GM23338 (cell line): ENCODE results near the gene BCAS3. TPM values are rescaled to one million over a fixed set of nuclear protein-coding genes. Genes with fewer than 3 reads are reported as not detected.

ENCODE experiments used
- ATAC-seq: fragments of 200-7000 bp; cut with Tn5 transposase; 3 replicates; pipeline ENCODE4 v1.9.1; 2020
- DNase-seq: peaks from one replicate; pipeline ENCODE4 v3.0.0-alpha.2; 2015; ENCODE audit warnings: low spot score
- H2AFZ ChIP-seq: fragments of 200-600 bp; sonication (generic); 2 replicates; pipeline ENCODE4 v1.8.0; 2016; ENCODE audit warnings: antibody characterized with exemption, mild to moderate bottlenecking, moderate library complexity
- H3F3A ChIP-seq: fragments of 200-600 bp; sonication (generic); replicated peaks from 2 replicates; pipeline ENCODE4 v1.8.0; 2017; ENCODE audit warnings: antibody characterized with exemption, mixed run types, low read depth
- H3K27ac ChIP-seq: fragments of 200-600 bp; sonication (generic); 2 replicates; pipeline ENCODE4 v1.6.1; 2016; ENCODE audit warnings: low read depth
- H3K27me3 ChIP-seq: fragments of 200-600 bp; sonication (generic); 2 replicates; pipeline ENCODE4 v1.8.0; 2016; ENCODE audit warnings: mild to moderate bottlenecking, mixed run types, moderate library complexity; ENCODE audit not compliant: insufficient read depth
- H3K36me3 ChIP-seq: fragments of 200-600 bp; sonication (generic); 2 replicates; pipeline ENCODE4 v1.8.0; 2016; ENCODE audit warnings: mild to moderate bottlenecking; ENCODE audit not compliant: insufficient read depth
- H3K4me1 ChIP-seq: fragments of 200-600 bp; sonication (generic); 2 replicates; pipeline ENCODE4 v1.8.0; 2016; ENCODE audit warnings: mild to moderate bottlenecking, moderate library complexity; ENCODE audit not compliant: insufficient read depth
- H3K4me2 ChIP-seq: fragments of 200-600 bp; sonication (generic); 2 replicates; pipeline ENCODE4 v1.7.1; 2017; ENCODE audit warnings: mixed run types
- H3K4me3 ChIP-seq: fragments of 200-600 bp; sonication (generic); 2 replicates; pipeline ENCODE4 v1.6.1; 2016; ENCODE audit warnings: mixed run types
- H3K79me2 ChIP-seq: fragments of 200-600 bp; sonication (generic); replicated peaks from 2 replicates; pipeline ENCODE4 v1.8.0; 2017; ENCODE audit warnings: mild to moderate bottlenecking; ENCODE audit not compliant: insufficient read depth
- H3K9me2 ChIP-seq: fragments of 200-600 bp; sonication (generic); 2 replicates; pipeline ENCODE4 v1.8.0; 2017; ENCODE audit not compliant: insufficient read depth
- H4K20me1 ChIP-seq: fragments of 200-600 bp; sonication (generic); replicated peaks from 2 replicates; pipeline ENCODE4 v1.8.0; 2017; ENCODE audit warnings: mild to moderate bottlenecking; ENCODE audit not compliant: insufficient read depth
- H3K27ac Mint-ChIP-seq: 2 replicates; pipeline ENCODE4 v1.8.0; 2020; ENCODE audit warnings: inconsistent platforms, mild to moderate bottlenecking, moderate library complexity, mixed read lengths
- H3K27me3 Mint-ChIP-seq: 3 replicates; pipeline ENCODE4 v1.8.0; 2022; ENCODE audit warnings: low read depth, mild to moderate bottlenecking, moderate library complexity, mixed read lengths, inconsistent platforms; ENCODE audit not compliant: insufficient read depth, poor library complexity
- H3K36me3 Mint-ChIP-seq: 3 replicates; pipeline ENCODE4 v1.8.0; 2021; ENCODE audit warnings: low read depth, mild to moderate bottlenecking, inconsistent platforms, moderate library complexity, mixed read lengths
- H3K4me1 Mint-ChIP-seq: 3 replicates; pipeline ENCODE4 v1.8.0; 2020; ENCODE audit warnings: mild to moderate bottlenecking, inconsistent platforms, mixed read lengths
- H3K4me3 Mint-ChIP-seq: 3 replicates; pipeline ENCODE4 v1.8.0; 2021; ENCODE audit warnings: moderate library complexity, mild to moderate bottlenecking, inconsistent platforms, mixed read lengths
- H3K9me3 Mint-ChIP-seq: 3 replicates; pipeline ENCODE4 v1.8.0; 2020; ENCODE audit warnings: moderate library complexity, mild to moderate bottlenecking, inconsistent platforms, mixed read lengths
- CREB1 ChIP-seq: fragments of 250-450 bp; sonication (Bioruptor Pico); IDR thresholded peaks from 2 replicates; pipeline ENCODE4 v1.5.0; 2020; ENCODE audit warnings: low read depth, mild to moderate bottlenecking, moderate library complexity
- EZH2phosphoT487 ChIP-seq: fragments of 200-600 bp; sonication (generic); IDR thresholded peaks from one replicate; pipeline ENCODE4 v1.8.1; 2018; ENCODE audit warnings: antibody characterized with exemption; ENCODE audit not compliant: unreplicated experiment
- NANOG ChIP-seq: IDR thresholded peaks from 2 replicates; pipeline ENCODE4 v1.6.1; 2016; ENCODE audit warnings: antibody characterized with exemption, borderline replicate concordance
- STAT1 ChIP-seq: IDR thresholded peaks from one replicate; pipeline ENCODE4 v1.6.1; 2016; ENCODE audit warnings: antibody characterized with exemption; ENCODE audit not compliant: unreplicated experiment
- ZNF114 ChIP-seq: fragments of 250-450 bp; sonication (Bioruptor Pico); IDR thresholded peaks from 2 replicates; pipeline ENCODE4 v1.5.0; 2020; ENCODE audit warnings: mild to moderate bottlenecking, moderate library complexity
- ZNF331 ChIP-seq: fragments of 250-450 bp; sonication (Bioruptor Pico); IDR thresholded peaks from 2 replicates; pipeline ENCODE4 v1.5.0; 2020; ENCODE audit warnings: low read depth, mild to moderate bottlenecking, moderate library complexity
- polyA plus RNA-seq: library from polyadenylated mRNA; unstranded; fragments of >200 nt; fragmentation: Nextera tagmentation; extraction: Ambion mirVana; gene quantifications from 2 replicates; pipeline ENCODE4 v1.2.1, GENCODE V29; 2016
- total RNA-seq: library from RNA; depleted of rRNA; stranded (reverse); fragments of >200 nt; shearing (Covaris generic); gene quantifications from 2 replicates; pipeline ENCODE4 v1.2.3, GENCODE V29; 2014
- TF ChIP-seq, protein P1 (sequence below): fragments of 250-450 bp; sonication (Bioruptor Pico); IDR thresholded peaks from 2 replicates; pipeline ENCODE4 v1.5.0; 2020; ENCODE audit warnings: mild to moderate bottlenecking, moderate library complexity
- TF ChIP-seq, protein P2 (sequence below): IDR thresholded peaks from 2 replicates; pipeline ENCODE4 v1.6.1; 2016; ENCODE audit warnings: antibody characterized with exemption
- TF ChIP-seq, protein P3 (sequence below), 2 experiments: fragments of 200-600 bp in 1 of 2; sonication (generic) in 1 of 2; conservative IDR thresholded peaks; 2 replicates each; pipeline versions ENCODE4 v1.5.1 to v1.6.1; 2016 to 2017; ENCODE audit warnings: antibody characterized with exemption in 2 of 2, low read depth in 2 of 2, mild to moderate bottlenecking in 2 of 2, moderate library complexity in 1 of 2
- TF ChIP-seq, protein P4 (sequence below): IDR thresholded peaks from one replicate; pipeline ENCODE4 v1.6.1; 2018; ENCODE audit warnings: antibody characterized with exemption; ENCODE audit not compliant: unreplicated experiment

The BCAS3 gene
- total and polyA plus RNA-seq, 2 experiments from 2014 or later: 8.2 to 28.0 TPM

DNA sequence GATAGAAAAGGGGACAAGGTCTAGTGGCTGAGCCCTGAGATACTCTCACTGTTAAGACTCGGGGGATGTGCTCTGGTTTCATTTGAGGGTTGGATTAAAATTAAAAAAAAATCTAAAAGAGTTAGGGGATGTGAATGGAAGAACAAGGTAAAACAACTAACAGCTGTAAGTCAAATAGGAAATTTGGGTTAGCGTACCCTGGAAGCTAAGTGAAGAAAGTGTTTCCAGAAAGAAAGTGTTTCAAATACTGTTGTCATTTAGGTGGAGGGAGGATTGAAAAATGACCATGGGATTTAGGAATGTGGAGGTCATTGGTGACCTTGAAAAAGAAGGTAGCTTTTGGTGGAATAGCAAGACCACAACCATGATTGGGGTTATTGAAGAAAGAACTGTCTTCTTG, 40.0 kb upstream of the BCAS3 start:
- peaks cover 9% of the 10 kb centered on the region; the same call in 1 of the 2 replicates for H4K20me1 ChIP-seq

DNA sequence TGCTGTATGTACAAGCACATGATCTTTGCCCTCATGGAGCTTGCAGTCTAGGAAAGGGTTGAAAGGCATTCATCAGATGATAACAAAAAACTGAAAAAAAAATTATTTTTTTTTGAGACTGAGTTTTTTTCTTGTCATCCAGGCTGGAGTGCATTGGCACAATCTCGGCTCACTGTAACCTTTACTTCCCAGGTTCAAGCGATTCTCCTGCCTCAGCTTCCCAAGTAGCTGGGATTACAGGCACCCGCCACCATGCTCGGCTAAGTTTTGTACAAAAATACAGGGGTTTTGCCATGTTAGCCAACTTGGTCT, 38.7 kb upstream of the BCAS3 start:
- peaks cover 17% of the 10 kb centered on the region; the same call in 1 of the 2 replicates for H3K36me3 ChIP-seq
- DNase-seq: no peak
- Mint-ChIP-seq H3K9me3 (no peaks in the 10 kb centered on the region), H3K4me3 (no peak overlapping the region), H3K36me3 (peaks cover 6% of the 10 kb centered on the region), H3K27ac (no peak overlapping the region), H3K27me3 (peaks cover 3% of the 10 kb centered on the region), H3K4me1 (0 out of 3 replicates have a peak, but pooled peaks cover 3% of the 10 kb centered on the region)
- H3K4me2 ChIP-seq: no peak overlapping the region
- H3F3A ChIP-seq: no peaks in the 10 kb centered on the region; the same call in 1 of the 2 replicates
- H3K27me3 ChIP-seq: no peaks in the 10 kb centered on the region
- H3K27ac ChIP-seq: no peak overlapping the region
- peaks cover 22% of the 10 kb centered on the region for H3K79me2 ChIP-seq
- no peak overlapping the region for H3K4me3 ChIP-seq
- H4K20me1 ChIP-seq: peaks cover 9% of the 10 kb centered on the region
- no peak overlapping the region for H2AFZ ChIP-seq
- no peak for ATAC-seq
- H3K9me2 ChIP-seq: no peaks in the 10 kb centered on the region
- H3K4me1 ChIP-seq: no peaks in the 10 kb centered on the region
- TF ChIP-seq, protein P1, sequence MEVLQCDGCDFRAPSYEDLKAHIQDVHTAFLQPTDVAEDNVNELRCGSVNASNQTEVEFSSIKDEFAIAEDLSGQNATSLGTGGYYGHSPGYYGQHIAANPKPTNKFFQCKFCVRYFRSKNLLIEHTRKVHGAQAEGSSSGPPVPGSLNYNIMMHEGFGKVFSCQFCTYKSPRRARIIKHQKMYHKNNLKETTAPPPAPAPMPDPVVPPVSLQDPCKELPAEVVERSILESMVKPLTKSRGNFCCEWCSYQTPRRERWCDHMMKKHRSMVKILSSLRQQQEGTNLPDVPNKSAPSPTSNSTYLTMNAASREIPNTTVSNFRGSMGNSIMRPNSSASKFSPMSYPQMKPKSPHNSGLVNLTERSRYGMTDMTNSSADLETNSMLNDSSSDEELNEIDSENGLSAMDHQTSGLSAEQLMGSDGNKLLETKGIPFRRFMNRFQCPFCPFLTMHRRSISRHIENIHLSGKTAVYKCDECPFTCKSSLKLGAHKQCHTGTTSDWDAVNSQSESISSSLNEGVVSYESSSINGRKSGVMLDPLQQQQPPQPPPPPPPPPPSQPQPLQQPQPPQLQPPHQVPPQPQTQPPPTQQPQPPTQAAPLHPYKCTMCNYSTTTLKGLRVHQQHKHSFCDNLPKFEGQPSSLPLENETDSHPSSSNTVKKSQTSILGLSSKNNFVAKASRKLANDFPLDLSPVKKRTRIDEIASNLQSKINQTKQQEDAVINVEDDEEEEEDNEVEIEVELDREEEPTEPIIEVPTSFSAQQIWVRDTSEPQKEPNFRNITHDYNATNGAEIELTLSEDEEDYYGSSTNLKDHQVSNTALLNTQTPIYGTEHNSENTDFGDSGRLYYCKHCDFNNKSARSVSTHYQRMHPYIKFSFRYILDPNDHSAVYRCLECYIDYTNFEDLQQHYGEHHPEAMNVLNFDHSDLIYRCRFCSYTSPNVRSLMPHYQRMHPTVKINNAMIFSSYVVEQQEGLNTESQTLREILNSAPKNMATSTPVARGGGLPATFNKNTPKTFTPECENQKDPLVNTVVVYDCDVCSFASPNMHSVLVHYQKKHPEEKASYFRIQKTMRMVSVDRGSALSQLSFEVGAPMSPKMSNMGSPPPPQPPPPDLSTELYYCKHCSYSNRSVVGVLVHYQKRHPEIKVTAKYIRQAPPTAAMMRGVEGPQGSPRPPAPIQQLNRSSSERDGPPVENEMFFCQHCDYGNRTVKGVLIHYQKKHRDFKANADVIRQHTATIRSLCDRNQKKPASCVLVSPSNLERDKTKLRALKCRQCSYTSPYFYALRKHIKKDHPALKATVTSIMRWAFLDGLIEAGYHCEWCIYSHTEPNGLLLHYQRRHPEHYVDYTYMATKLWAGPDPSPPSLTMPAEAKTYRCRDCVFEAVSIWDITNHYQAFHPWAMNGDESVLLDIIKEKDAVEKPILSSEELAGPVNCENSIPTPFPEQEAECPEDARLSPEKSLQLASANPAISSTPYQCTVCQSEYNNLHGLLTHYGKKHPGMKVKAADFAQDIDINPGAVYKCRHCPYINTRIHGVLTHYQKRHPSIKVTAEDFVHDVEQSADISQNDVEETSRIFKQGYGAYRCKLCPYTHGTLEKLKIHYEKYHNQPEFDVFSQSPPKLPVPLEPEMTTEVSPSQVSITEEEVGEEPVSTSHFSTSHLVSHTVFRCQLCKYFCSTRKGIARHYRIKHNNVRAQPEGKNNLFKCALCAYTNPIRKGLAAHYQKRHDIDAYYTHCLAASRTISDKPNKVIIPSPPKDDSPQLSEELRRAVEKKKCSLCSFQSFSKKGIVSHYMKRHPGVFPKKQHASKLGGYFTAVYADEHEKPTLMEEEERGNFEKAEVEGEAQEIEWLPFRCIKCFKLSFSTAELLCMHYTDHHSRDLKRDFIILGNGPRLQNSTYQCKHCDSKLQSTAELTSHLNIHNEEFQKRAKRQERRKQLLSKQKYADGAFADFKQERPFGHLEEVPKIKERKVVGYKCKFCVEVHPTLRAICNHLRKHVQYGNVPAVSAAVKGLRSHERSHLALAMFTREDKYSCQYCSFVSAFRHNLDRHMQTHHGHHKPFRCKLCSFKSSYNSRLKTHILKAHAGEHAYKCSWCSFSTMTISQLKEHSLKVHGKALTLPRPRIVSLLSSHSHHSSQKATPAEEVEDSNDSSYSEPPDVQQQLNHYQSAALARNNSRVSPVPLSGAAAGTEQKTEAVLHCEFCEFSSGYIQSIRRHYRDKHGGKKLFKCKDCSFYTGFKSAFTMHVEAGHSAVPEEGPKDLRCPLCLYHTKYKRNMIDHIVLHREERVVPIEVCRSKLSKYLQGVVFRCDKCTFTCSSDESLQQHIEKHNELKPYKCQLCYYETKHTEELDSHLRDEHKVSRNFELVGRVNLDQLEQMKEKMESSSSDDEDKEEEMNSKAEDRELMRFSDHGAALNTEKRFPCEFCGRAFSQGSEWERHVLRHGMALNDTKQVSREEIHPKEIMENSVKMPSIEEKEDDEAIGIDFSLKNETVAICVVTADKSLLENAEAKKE (CRISPR knock-in tag): no peak
- TF ChIP-seq, protein P2, sequence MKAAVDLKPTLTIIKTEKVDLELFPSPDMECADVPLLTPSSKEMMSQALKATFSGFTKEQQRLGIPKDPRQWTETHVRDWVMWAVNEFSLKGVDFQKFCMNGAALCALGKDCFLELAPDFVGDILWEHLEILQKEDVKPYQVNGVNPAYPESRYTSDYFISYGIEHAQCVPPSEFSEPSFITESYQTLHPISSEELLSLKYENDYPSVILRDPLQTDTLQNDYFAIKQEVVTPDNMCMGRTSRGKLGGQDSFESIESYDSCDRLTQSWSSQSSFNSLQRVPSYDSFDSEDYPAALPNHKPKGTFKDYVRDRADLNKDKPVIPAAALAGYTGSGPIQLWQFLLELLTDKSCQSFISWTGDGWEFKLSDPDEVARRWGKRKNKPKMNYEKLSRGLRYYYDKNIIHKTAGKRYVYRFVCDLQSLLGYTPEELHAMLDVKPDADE: no peak
- TF ChIP-seq, protein P3, sequence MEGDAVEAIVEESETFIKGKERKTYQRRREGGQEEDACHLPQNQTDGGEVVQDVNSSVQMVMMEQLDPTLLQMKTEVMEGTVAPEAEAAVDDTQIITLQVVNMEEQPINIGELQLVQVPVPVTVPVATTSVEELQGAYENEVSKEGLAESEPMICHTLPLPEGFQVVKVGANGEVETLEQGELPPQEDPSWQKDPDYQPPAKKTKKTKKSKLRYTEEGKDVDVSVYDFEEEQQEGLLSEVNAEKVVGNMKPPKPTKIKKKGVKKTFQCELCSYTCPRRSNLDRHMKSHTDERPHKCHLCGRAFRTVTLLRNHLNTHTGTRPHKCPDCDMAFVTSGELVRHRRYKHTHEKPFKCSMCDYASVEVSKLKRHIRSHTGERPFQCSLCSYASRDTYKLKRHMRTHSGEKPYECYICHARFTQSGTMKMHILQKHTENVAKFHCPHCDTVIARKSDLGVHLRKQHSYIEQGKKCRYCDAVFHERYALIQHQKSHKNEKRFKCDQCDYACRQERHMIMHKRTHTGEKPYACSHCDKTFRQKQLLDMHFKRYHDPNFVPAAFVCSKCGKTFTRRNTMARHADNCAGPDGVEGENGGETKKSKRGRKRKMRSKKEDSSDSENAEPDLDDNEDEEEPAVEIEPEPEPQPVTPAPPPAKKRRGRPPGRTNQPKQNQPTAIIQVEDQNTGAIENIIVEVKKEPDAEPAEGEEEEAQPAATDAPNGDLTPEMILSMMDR (conservative IDR thresholded peaks at IDR 0.05; ENCODE audit: low read depth in 2 of 2): no peak
- TF ChIP-seq EZH2phosphoT487: no peak
- no peak for TF ChIP-seq CREB1 (CRISPR knock-in tag)
- no peak for TF ChIP-seq ZNF331
- TF ChIP-seq, protein P4, sequence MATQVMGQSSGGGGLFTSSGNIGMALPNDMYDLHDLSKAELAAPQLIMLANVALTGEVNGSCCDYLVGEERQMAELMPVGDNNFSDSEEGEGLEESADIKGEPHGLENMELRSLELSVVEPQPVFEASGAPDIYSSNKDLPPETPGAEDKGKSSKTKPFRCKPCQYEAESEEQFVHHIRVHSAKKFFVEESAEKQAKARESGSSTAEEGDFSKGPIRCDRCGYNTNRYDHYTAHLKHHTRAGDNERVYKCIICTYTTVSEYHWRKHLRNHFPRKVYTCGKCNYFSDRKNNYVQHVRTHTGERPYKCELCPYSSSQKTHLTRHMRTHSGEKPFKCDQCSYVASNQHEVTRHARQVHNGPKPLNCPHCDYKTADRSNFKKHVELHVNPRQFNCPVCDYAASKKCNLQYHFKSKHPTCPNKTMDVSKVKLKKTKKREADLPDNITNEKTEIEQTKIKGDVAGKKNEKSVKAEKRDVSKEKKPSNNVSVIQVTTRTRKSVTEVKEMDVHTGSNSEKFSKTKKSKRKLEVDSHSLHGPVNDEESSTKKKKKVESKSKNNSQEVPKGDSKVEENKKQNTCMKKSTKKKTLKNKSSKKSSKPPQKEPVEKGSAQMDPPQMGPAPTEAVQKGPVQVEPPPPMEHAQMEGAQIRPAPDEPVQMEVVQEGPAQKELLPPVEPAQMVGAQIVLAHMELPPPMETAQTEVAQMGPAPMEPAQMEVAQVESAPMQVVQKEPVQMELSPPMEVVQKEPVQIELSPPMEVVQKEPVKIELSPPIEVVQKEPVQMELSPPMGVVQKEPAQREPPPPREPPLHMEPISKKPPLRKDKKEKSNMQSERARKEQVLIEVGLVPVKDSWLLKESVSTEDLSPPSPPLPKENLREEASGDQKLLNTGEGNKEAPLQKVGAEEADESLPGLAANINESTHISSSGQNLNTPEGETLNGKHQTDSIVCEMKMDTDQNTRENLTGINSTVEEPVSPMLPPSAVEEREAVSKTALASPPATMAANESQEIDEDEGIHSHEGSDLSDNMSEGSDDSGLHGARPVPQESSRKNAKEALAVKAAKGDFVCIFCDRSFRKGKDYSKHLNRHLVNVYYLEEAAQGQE: no peak
- no peak for TF ChIP-seq STAT1

More for the DNA sequence above, 40.0 kb upstream of the BCAS3 start:
- H2AFZ ChIP-seq: no peak overlapping the region
- no peaks in the 10 kb centered on the region for H3K9me2 ChIP-seq
- no peak overlapping the region for H3K4me2 ChIP-seq
- no peak overlapping the region for H3K4me3 ChIP-seq
- H3K4me1 ChIP-seq: no peaks in the 10 kb centered on the region
- peaks cover 18% of the 10 kb centered on the region for H3K79me2 ChIP-seq
- no peak overlapping the region for H3K27ac ChIP-seq
- H3K27me3 ChIP-seq: no peaks in the 10 kb centered on the region
- no peak for ATAC-seq
- no peaks in the 10 kb centered on the region; the same call in 1 of the 2 replicates for H3F3A ChIP-seq
- Mint-ChIP-seq H3K4me1 (0 out of 3 replicates have a peak, but pooled peaks cover 3% of the 10 kb centered on the region), H3K4me3 (no peak overlapping the region), H3K27me3 (peaks cover 3% of the 10 kb centered on the region), H3K9me3 (no peaks in the 10 kb centered on the region), H3K27ac (no peak overlapping the region), H3K36me3 (peaks cover 9% of the 10 kb centered on the region)
- TF ChIP-seq ZNF331 (no peak), NANOG (no peak), ZNF114 (CRISPR knock-in tag) (no peak)
- H3K36me3 ChIP-seq: peaks cover 17% of the 10 kb centered on the region; the same call in 1 of the 2 replicates
- no peak for DNase-seq
